ENCODE data around the gene KASH5.
"Not testable (repeated sequence)": the region's sequence is repeated elsewhere in the genome, so short reads cannot be mapped to it uniquely, and the experiment has no call there.

The KASH5 gene

DNA sequence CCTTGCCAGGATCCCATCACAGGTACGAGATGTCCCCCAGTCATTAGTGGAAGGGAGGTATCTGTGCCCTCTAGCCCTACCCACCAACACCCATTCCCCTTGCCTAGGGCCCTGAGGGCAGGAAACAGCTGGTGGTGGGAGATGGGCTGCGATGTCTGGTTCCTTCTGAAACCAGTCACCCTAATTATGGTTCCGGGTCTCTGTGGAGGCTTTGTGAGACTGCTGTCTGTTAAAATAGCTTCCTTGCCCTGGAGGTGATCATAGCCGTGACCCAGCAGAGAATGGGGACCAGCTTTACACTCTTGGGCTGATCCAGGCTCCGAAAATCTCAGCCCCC, 70.5 kb downstream of the KASH5 start:
- DNase-seq (ENCODE audit: low read depth): no peak
- no peak overlapping the region for H3K4me3 ChIP-seq (ENCODE audit: low read length)
- TF ChIP-seq CTCF (conservative IDR thresholded peaks at IDR 0.05; ENCODE audit: low read depth, low read length): no peak

GRCh38 chr19:49459388-49459787, 71.3 kb downstream of the KASH5 start:
- no peak for TF ChIP-seq CTCF (conservative IDR thresholded peaks at IDR 0.05; ENCODE audit: low read depth, low read length)
- DNase-seq (ENCODE audit: low read depth): no peak

GRCh38 chr19:49461130-49461529, 73.1 kb downstream of the KASH5 start:
- H3K4me3 ChIP-seq (ENCODE audit: low read length); DNase-seq (ENCODE audit: low read depth): not testable (repeated sequence)

More at GRCh38 chr19:49459388-49459787, 71.3 kb downstream of the KASH5 start:
- H3K4me3 ChIP-seq (ENCODE audit: low read length): no peak overlapping the region

DNA sequence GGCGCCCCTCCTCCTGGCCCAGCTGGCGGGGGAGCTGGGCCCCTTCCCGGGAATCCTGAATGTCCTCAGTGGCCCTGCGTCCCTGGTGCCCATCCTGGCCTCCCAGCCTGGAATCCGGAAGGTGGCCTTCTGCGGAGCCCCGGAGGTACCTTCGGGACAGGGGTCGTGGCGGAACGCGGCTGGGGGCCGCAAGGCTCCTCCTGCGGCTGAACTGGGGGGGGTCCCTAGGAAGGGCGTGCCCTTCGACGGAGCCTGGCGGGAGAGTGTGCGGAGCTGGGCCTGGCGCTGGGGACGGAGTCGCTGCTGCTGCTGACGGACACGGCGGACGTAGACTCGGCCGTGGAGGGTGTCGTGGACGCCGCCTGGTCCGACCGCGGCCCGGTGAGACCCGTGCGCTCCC, 73.6 kb downstream of the KASH5 start:
- DNase-seq (ENCODE audit: low read depth): no peak

GRCh38 chr19:49462492-49462891, 74.4 kb downstream of the KASH5 start:
- DNase-seq (ENCODE audit: low read depth): no peak
- TF ChIP-seq CTCF (conservative IDR thresholded peaks at IDR 0.05; ENCODE audit: low read depth, low read length): no peak
- no peak overlapping the region for H3K4me3 ChIP-seq (ENCODE audit: low read length)

More for the DNA sequence above, 73.6 kb downstream of the KASH5 start:
- no peak overlapping the region for H3K4me3 ChIP-seq (ENCODE audit: low read length)
- TF ChIP-seq CTCF (conservative IDR thresholded peaks at IDR 0.05; ENCODE audit: low read depth, low read length): no peak

- TF ChIP-seq CTCF (conservative IDR thresholded peaks at IDR 0.05; ENCODE audit: low read depth, low read length): no peak
- H3K4me3 ChIP-seq (ENCODE audit: low read length): no peak overlapping the region
- no peak for DNase-seq (ENCODE audit: low read depth)
Observed at GRCh38 chr19:49463960-49464740, 76.1 kb downstream of the KASH5 start.

DNA sequence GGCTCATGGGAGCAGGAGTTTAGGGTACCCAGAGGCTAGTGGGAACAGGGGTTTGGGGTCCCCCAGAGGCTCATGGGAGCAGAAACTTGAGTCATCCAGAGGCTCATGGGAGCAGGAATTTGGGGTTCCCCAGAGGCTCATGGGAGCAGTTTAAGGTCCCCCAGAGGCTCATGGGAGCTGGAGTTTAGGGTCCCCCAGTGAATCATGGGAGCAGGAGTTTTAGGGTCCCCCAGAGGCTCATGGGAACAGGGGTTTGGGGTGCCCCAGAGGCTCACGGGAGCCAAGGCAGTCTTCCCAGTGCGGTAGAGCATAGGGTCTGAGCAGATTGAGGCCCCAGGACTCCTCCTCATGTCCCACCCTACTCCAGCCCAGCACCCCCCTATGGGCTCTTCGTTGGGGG, 77.3 kb downstream of the KASH5 start:
- no peak for TF ChIP-seq CTCF (conservative IDR thresholded peaks at IDR 0.05; ENCODE audit: low read depth, low read length)
- H3K4me3 ChIP-seq (ENCODE audit: low read length): no peak overlapping the region
- no peak for DNase-seq (ENCODE audit: low read depth)

All from retinal pigment epithelial cell (primary cell).